GM21447 (cell line): ENCODE results near the gene ZPBP2.

ENCODE experiments used
- ATAC-seq: cut with Tn5 transposase; IDR thresholded peaks from one replicate; pipeline ENCODE4 v1.9.1; 2021; ENCODE audit not compliant: unreplicated experiment

Gene ZPBP2

GRCh38 chr17:39904990-39905288 is 36.9 kb downstream of the ZPBP2 start:
- no peak for ATAC-seq

GRCh38 chr17:39908789-39909352 is 40.9 kb downstream of the ZPBP2 start:
- ATAC-seq = no peak

- ATAC-seq = no peak
These were observed 46.0 kb downstream of the ZPBP2 start for GRCh38 chr17:39913989-39914388.

- ATAC-seq = no peak
These were observed 47.6 kb downstream of the ZPBP2 start for GRCh38 chr17:39915559-39915958.

GRCh38 chr17:39916918-39917317 is 48.9 kb downstream of the ZPBP2 start:
- ATAC-seq = no peak

GRCh38 chr17:39919087-39919683 is 51.2 kb downstream of the ZPBP2 start:
- ATAC-seq = no peak

- no peak for ATAC-seq
These were observed 52.5 kb downstream of the ZPBP2 start for GRCh38 chr17:39920218-39921210.

- no peak for ATAC-seq
These were observed 53.3 kb downstream of the ZPBP2 start for GRCh38 chr17:39921323-39921722.

GRCh38 chr17:39922006-39922405 is 54.0 kb downstream of the ZPBP2 start:
- no peak for ATAC-seq

- no peak for ATAC-seq
These were observed 55.2 kb downstream of the ZPBP2 start for GRCh38 chr17:39923230-39923629.

- ATAC-seq = no peak
These were observed 56.1 kb downstream of the ZPBP2 start for GRCh38 chr17:39923836-39924690.

- no peak for ATAC-seq
These were observed 56.7 kb downstream of the ZPBP2 start for GRCh38 chr17:39924691-39925055.

GRCh38 chr17:39925282-39926134 is 57.5 kb downstream of the ZPBP2 start:
- no peak for ATAC-seq

GRCh38 chr17:39926135-39926587 is 58.2 kb downstream of the ZPBP2 start:
- no peak for ATAC-seq

- ATAC-seq = no peak
These were observed 58.6 kb downstream of the ZPBP2 start for GRCh38 chr17:39926588-39927100.
